Mesothelial cell of epicardium (in vitro differentiated cells): ENCODE data around the gene RRAGD. TPM values are rescaled to one million over a fixed set of nuclear protein-coding genes. Genes with fewer than 3 reads are reported as not detected.

Source experiments
- DNase-seq, 2 experiments: peaks; one replicate each; pipeline ENCODE4 v3.0.0; 2021; ENCODE audit warnings: low spot score in 2 of 2; ENCODE audit not compliant: unreplicated experiment in 2 of 2
- H3K27ac Mint-ChIP-seq: 2 replicates; pipeline ENCODE4 v1.8.0; 2021; ENCODE audit warnings: mixed read lengths
- H3K27me3 Mint-ChIP-seq: 2 replicates; pipeline ENCODE4 v1.8.0; 2021; ENCODE audit warnings: low read depth, mixed read lengths
- H3K36me3 Mint-ChIP-seq: 2 replicates; pipeline ENCODE4 v1.8.0; 2021; ENCODE audit warnings: mixed read lengths
- H3K4me1 Mint-ChIP-seq: 2 replicates; pipeline ENCODE4 v1.8.0; 2021; ENCODE audit warnings: mixed read lengths
- H3K4me3 Mint-ChIP-seq: 2 replicates; pipeline ENCODE4 v1.8.0; 2021; ENCODE audit warnings: mild to moderate bottlenecking, moderate library complexity, mixed read lengths
- H3K9me3 Mint-ChIP-seq: 2 replicates; pipeline ENCODE4 v1.8.0; 2021; ENCODE audit warnings: mixed read lengths
- total RNA-seq: library from RNA; stranded (reverse); gene quantifications from 3 replicates; pipeline ENCODE4 v1.2.1, GENCODE V29; 2021
- TF ChIP-seq, protein P1 (sequence below): fragments of 200-600 bp; sonication (generic); IDR thresholded peaks from one replicate; pipeline ENCODE4 v1.5.0; 2021; ENCODE audit warnings: antibody characterized with exemption; ENCODE audit not compliant: unreplicated experiment

The RRAGD gene
- total RNA-seq, 1 donor from 2014 or later = 6.9 TPM

DNA sequence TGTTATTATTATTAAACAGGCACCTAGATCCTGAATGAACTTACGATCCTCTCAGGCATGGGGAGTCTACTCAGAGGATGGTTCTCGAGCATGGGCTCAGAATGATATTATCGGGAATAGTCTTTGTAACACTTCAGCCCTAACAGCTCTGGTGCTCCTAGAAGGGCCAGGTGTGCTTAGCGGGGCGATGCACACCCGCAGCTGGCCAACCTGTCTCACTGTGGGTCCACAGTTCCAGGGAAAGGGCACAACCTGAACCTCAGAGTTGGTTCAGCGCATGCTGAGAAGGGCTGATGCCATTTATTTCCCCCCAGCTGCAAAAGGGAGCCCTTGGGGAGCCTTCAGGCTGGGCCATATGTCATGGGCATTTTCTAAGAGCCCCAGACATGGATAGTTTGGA, 26.2 kb downstream of the RRAGD start:
- no peak overlapping the region for H3K4me3 Mint-ChIP-seq
- TF ChIP-seq, protein P1, sequence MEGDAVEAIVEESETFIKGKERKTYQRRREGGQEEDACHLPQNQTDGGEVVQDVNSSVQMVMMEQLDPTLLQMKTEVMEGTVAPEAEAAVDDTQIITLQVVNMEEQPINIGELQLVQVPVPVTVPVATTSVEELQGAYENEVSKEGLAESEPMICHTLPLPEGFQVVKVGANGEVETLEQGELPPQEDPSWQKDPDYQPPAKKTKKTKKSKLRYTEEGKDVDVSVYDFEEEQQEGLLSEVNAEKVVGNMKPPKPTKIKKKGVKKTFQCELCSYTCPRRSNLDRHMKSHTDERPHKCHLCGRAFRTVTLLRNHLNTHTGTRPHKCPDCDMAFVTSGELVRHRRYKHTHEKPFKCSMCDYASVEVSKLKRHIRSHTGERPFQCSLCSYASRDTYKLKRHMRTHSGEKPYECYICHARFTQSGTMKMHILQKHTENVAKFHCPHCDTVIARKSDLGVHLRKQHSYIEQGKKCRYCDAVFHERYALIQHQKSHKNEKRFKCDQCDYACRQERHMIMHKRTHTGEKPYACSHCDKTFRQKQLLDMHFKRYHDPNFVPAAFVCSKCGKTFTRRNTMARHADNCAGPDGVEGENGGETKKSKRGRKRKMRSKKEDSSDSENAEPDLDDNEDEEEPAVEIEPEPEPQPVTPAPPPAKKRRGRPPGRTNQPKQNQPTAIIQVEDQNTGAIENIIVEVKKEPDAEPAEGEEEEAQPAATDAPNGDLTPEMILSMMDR = no peak
- no peaks in the 10 kb centered on the region for H3K9me3 Mint-ChIP-seq
- H3K27me3 Mint-ChIP-seq = no peaks in the 10 kb centered on the region
- DNase-seq = no peak
- H3K36me3 Mint-ChIP-seq = no peaks in the 10 kb centered on the region
- H3K4me1 Mint-ChIP-seq = no peaks in the 10 kb centered on the region
- H3K27ac Mint-ChIP-seq = no peak overlapping the region

DNA sequence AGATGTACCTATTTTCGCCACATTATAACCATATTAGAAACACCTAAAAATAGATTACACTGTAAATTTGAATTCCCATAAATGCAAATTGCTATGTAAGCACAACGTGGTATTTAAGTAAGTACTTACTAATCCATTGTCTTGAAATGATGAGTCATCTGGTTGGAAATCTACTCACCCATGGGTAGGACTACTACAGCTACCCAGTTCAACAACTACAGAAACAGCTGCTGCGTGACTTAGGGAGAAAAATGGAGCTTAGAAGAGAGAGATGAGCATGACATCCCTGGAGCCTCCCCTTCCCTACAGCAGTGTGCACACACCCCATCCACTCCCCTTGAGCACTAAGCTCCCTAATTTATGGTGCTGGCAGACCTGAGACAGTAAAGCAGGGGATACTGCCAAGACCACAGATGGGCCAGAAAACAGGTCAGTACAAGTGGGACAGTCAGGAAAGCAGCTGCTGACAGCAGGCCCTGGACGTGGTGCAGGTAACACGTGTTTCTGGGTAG, 26.9 kb downstream of the RRAGD start:
- Mint-ChIP-seq H3K4me1 (no peaks in the 10 kb centered on the region), H3K4me3 (no peak overlapping the region), H3K27me3 (no peaks in the 10 kb centered on the region), H3K36me3 (no peaks in the 10 kb centered on the region), H3K27ac (no peak overlapping the region), H3K9me3 (no peaks in the 10 kb centered on the region)
- no peak for DNase-seq
- TF ChIP-seq, protein P1 = no peak

DNA sequence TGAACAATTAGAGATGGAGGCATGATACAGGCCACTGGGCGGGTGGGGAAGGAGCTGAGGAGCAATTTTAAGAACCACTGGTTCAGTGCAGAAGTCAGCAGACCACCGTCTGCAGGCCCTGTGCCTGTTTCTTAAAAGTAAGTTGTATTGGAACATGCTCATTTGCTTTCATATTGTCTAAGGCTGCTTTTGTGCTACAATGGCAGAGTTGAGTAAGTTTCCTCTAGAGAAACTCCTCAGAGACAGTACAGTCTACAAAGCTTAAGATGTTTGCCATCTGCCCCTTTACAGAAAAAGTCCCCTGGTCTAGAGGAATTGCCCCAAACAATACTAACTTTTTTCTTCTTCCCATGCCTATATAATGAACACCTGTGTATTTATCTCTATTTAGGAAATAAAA, 31.0 kb downstream of the RRAGD start:
- Mint-ChIP-seq H3K9me3 (no peaks in the 10 kb centered on the region), H3K36me3 (no peaks in the 10 kb centered on the region), H3K4me3 (no peak overlapping the region), H3K27me3 (no peaks in the 10 kb centered on the region), H3K4me1 (peaks cover 1% of the 10 kb centered on the region), H3K27ac (no peak overlapping the region)
- TF ChIP-seq, protein P1 = no peak
- DNase-seq = no peak

DNA sequence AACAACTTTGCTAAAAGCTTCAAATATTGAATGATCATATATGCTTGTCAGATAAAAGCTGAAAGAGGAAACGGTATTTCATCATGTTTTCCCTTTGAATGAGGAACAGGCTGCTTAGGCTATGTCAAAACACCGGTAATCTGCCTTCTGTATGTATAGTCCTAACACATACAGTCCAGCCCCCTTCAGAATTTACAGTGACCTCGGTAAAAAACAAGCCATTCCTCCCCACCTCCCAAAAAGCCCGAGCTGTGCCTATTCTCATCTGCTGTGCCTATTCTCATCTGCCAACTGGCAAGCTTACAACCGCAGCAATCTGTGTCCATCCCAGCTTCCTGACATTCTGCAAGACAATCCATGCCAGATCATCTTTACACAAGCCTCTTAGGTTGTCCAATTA, 32.8 kb downstream of the RRAGD start:
- Mint-ChIP-seq H3K9me3 (no peaks in the 10 kb centered on the region), H3K4me1 (peaks cover 6% of the 10 kb centered on the region), H3K27me3 (no peaks in the 10 kb centered on the region), H3K27ac (no peak overlapping the region), H3K36me3 (no peaks in the 10 kb centered on the region), H3K4me3 (no peak overlapping the region)
- no peak for DNase-seq
- TF ChIP-seq, protein P1 = no peak

DNA sequence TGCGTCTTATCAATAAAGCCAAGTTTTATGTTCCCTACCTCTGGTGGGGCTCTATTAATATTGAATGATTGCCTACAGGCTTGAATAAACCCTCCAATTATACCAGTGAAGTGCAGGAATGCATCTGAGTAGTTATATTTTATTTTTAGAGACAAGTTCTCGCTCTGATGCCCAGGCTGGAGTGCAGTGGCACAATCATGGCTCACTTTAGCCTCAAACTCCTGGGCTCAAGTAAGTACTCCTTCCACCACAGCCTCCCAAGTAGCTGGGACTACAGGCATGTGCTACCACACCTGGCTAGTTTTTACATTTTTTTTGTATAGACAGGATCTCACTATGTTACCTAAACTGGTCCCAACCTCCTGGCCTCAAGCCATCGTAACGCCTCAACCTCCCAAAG, 33.4 kb downstream of the RRAGD start:
- H3K36me3 Mint-ChIP-seq = no peaks in the 10 kb centered on the region
- peaks cover 6% of the 10 kb centered on the region for H3K4me1 Mint-ChIP-seq
- no peak for DNase-seq
- H3K4me3 Mint-ChIP-seq = no peak overlapping the region
- TF ChIP-seq, protein P1 = no peak
- H3K9me3 Mint-ChIP-seq = no peaks in the 10 kb centered on the region
- no peak overlapping the region for H3K27ac Mint-ChIP-seq
- no peaks in the 10 kb centered on the region for H3K27me3 Mint-ChIP-seq
